OCI-LY1 (cell line): ENCODE data around the gene RFX2.

Source experiments
- H2AFZ ChIP-seq: fragments of 200-600 bp; sonication (generic), shearing (Covaris generic); 2 replicates; pipeline ENCODE4 v1.6.0; 2014; ENCODE audit warnings: antibody characterized with exemption, mild to moderate bottlenecking, low read length
- H3F3A ChIP-seq: fragments of 200-600 bp; sonication (generic), shearing (Covaris generic); 2 replicates; pipeline ENCODE4 v1.6.0; 2014; ENCODE audit warnings: mild to moderate bottlenecking, antibody characterized with exemption, low read length, moderate library complexity; ENCODE audit not compliant: insufficient read depth
- H3K27ac ChIP-seq: fragments of 200-600 bp; sonication (generic); 2 replicates; pipeline ENCODE4 v1.5.1; 2014; ENCODE audit warnings: low read length, mixed run types, mild to moderate bottlenecking, low read depth; ENCODE audit not compliant: poor library complexity, severe bottlenecking
- H3K27me3 ChIP-seq: fragments of 200-600 bp; sonication (generic); 2 replicates; pipeline ENCODE4 v1.6.0; 2014; ENCODE audit warnings: antibody characterized with exemption, mild to moderate bottlenecking, low read length, moderate library complexity; ENCODE audit not compliant: insufficient read depth
- H3K36me3 ChIP-seq: fragments of 200-600 bp; sonication (generic); 2 replicates; pipeline ENCODE4 v1.6.1; 2014; ENCODE audit warnings: mild to moderate bottlenecking, antibody characterized with exemption, low read length, moderate library complexity, mixed read lengths; ENCODE audit not compliant: insufficient read depth
- H3K4me1 ChIP-seq: fragments of 200-600 bp; sonication (generic); 2 replicates; pipeline ENCODE4 v1.5.1; 2014; ENCODE audit warnings: mild to moderate bottlenecking, low read length, moderate library complexity; ENCODE audit not compliant: insufficient read depth, severe bottlenecking
- H3K4me2 ChIP-seq: fragments of 200-600 bp; sonication (generic), shearing (Covaris generic); 2 replicates; pipeline ENCODE4 v1.6.1; 2014; ENCODE audit warnings: low read length
- H3K4me3 ChIP-seq: fragments of 200-600 bp; sonication (generic); 2 replicates; pipeline ENCODE4 v1.5.1; 2014; ENCODE audit warnings: low read length, low read depth, mild to moderate bottlenecking, mixed read lengths; ENCODE audit not compliant: poor library complexity, severe bottlenecking
- H3K79me2 ChIP-seq: fragments of 200-600 bp; shearing (Covaris generic); 2 replicates; pipeline ENCODE4 v1.6.1; 2016; ENCODE audit warnings: mixed run types, low read length, mixed read lengths; ENCODE audit not compliant: insufficient read depth
- H3K9ac ChIP-seq: fragments of 200-600 bp; sonication (generic), shearing (Covaris generic); 2 replicates; pipeline ENCODE4 v1.6.1; 2014; ENCODE audit warnings: mild to moderate bottlenecking, low read length, mixed read lengths
- H3K9me2 ChIP-seq: fragments of 200-600 bp; sonication (generic), shearing (Covaris generic); 2 replicates; pipeline ENCODE4 v1.6.1; 2014; ENCODE audit warnings: low read depth, mild to moderate bottlenecking, low read length, mixed read lengths
- H3K9me3 ChIP-seq: fragments of 200-600 bp; shearing (Covaris generic); 2 replicates; pipeline ENCODE4 v1.6.1; 2014; ENCODE audit warnings: low read length, mixed read lengths
- H4K20me1 ChIP-seq: fragments of 200-600 bp; sonication (generic), shearing (Covaris generic); 2 replicates; pipeline ENCODE4 v1.6.0; 2016; ENCODE audit warnings: mild to moderate bottlenecking, low read length; ENCODE audit not compliant: insufficient read depth
- CTCF ChIP-seq: fragments of 200-600 bp; sonication (generic), shearing (Covaris generic); IDR thresholded peaks from 2 replicates; pipeline ENCODE4 v1.5.1; 2017; ENCODE audit warnings: mild to moderate bottlenecking, antibody characterized with exemption, low read length, moderate library complexity, mixed read lengths
- EZH2 ChIP-seq: fragments of 200-600 bp; sonication (generic), shearing (Covaris generic); IDR thresholded peaks from 2 replicates; pipeline ENCODE4 v1.8.0; 2017; ENCODE audit warnings: borderline replicate concordance, mixed run types, mild to moderate bottlenecking, antibody characterized with exemption, low read length, moderate library complexity, mixed read lengths

RFX2 gene

GRCh38 chr19:6000228-6000847, 110.0 kb downstream of the RFX2 start:
- Histone ChIP-seq H3K4me1 (no peaks in the 10 kb centered on the region), H3K9ac (no peak overlapping the region), H3K9me2 (no peaks in the 10 kb centered on the region), H3K36me3 (no peaks in the 10 kb centered on the region; the same call in 1 of the 2 replicates), H4K20me1 (no peaks in the 10 kb centered on the region), H3K9me3 (no peaks in the 10 kb centered on the region), H3K4me3 (no peak overlapping the region), H3K27ac (no peak overlapping the region), H3F3A (no peaks in the 10 kb centered on the region), H2AFZ (no peak overlapping the region), H3K4me2 (no peak overlapping the region), H3K79me2 (no peaks in the 10 kb centered on the region), H3K27me3 (no peaks in the 10 kb centered on the region; the same call in 1 of the 2 replicates)
- no peak for TF ChIP-seq EZH2
- no peak for TF ChIP-seq CTCF

- Histone ChIP-seq H2AFZ (no peak overlapping the region), H3K9ac (no peak overlapping the region), H3K9me2 (no peaks in the 10 kb centered on the region), H3K4me2 (no peak overlapping the region), H3K9me3 (no peaks in the 10 kb centered on the region), H3K4me1 (no peaks in the 10 kb centered on the region), H3K36me3 (no peaks in the 10 kb centered on the region; the same call in 1 of the 2 replicates), H3F3A (no peaks in the 10 kb centered on the region), H3K27ac (no peak overlapping the region), H4K20me1 (no peaks in the 10 kb centered on the region), H3K27me3 (no peaks in the 10 kb centered on the region; the same call in 1 of the 2 replicates), H3K4me3 (no peak overlapping the region), H3K79me2 (no peaks in the 10 kb centered on the region)
- TF ChIP-seq EZH2: no peak
- no peak for TF ChIP-seq CTCF
Observed at GRCh38 chr19:5999693-6000092, 110.6 kb downstream of the RFX2 start.

- Histone ChIP-seq H3K27ac (no peak overlapping the region), H3F3A (no peaks in the 10 kb centered on the region), H3K4me1 (no peaks in the 10 kb centered on the region), H3K9me3 (no peaks in the 10 kb centered on the region), H4K20me1 (no peaks in the 10 kb centered on the region), H3K36me3 (no peaks in the 10 kb centered on the region; the same call in 1 of the 2 replicates), H3K4me3 (no peak overlapping the region), H3K4me2 (no peak overlapping the region), H3K9me2 (no peaks in the 10 kb centered on the region), H3K9ac (no peak overlapping the region), H3K27me3 (no peaks in the 10 kb centered on the region; the same call in 1 of the 2 replicates), H3K79me2 (no peaks in the 10 kb centered on the region), H2AFZ (no peak overlapping the region)
- TF ChIP-seq EZH2: no peak
- TF ChIP-seq CTCF: peak; percentile 50
Observed at GRCh38 chr19:5997371-5997770, 112.9 kb downstream of the RFX2 start.
